ENCODE measurements around the gene NSUN2.

DNA sequence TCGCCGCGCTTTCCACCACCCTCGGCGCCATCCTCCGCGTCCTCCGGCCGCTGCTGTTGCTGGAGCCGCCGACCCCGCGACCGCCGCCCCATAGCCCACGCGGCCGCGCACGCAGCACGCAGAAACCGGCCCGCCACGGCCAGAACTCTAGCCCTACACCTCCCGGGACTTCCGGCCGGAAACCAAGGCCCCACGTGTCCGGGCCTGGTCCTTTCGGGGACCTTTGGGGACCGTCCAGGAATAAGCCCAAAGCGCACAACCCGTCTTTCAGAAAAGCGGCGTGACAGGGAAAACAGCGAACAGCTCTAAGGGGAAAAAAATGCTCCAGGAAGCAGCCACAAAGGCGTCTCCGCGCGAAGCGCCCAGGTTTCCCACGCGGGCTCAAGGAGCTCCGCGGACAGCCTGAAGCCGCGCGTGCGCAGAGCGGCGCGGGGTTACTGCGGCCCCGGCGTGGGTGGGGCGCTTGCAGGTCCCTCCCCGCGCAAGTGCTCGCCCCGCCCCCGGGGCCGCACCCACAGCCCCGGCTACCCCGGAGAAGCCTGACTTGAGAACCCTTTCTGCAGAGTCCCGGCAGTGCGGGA lies at the start of gene NSUN2, which contains the start of gene SRD5A1:
- no peak for TF ChIP-seq RNF2 (IDR thresholded peaks at IDR 0.05; ENCODE audit: borderline replicate concordance, low read depth)
- TF ChIP-seq, protein P1, sequence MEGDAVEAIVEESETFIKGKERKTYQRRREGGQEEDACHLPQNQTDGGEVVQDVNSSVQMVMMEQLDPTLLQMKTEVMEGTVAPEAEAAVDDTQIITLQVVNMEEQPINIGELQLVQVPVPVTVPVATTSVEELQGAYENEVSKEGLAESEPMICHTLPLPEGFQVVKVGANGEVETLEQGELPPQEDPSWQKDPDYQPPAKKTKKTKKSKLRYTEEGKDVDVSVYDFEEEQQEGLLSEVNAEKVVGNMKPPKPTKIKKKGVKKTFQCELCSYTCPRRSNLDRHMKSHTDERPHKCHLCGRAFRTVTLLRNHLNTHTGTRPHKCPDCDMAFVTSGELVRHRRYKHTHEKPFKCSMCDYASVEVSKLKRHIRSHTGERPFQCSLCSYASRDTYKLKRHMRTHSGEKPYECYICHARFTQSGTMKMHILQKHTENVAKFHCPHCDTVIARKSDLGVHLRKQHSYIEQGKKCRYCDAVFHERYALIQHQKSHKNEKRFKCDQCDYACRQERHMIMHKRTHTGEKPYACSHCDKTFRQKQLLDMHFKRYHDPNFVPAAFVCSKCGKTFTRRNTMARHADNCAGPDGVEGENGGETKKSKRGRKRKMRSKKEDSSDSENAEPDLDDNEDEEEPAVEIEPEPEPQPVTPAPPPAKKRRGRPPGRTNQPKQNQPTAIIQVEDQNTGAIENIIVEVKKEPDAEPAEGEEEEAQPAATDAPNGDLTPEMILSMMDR (IDR thresholded peaks at IDR 0.05), result no peak
- TF ChIP-seq EP300 (IDR thresholded peaks at IDR 0.05), result no peak
- TF ChIP-seq SMC3 (IDR thresholded peaks at IDR 0.05), result no peak
- TF ChIP-seq, protein P2, sequence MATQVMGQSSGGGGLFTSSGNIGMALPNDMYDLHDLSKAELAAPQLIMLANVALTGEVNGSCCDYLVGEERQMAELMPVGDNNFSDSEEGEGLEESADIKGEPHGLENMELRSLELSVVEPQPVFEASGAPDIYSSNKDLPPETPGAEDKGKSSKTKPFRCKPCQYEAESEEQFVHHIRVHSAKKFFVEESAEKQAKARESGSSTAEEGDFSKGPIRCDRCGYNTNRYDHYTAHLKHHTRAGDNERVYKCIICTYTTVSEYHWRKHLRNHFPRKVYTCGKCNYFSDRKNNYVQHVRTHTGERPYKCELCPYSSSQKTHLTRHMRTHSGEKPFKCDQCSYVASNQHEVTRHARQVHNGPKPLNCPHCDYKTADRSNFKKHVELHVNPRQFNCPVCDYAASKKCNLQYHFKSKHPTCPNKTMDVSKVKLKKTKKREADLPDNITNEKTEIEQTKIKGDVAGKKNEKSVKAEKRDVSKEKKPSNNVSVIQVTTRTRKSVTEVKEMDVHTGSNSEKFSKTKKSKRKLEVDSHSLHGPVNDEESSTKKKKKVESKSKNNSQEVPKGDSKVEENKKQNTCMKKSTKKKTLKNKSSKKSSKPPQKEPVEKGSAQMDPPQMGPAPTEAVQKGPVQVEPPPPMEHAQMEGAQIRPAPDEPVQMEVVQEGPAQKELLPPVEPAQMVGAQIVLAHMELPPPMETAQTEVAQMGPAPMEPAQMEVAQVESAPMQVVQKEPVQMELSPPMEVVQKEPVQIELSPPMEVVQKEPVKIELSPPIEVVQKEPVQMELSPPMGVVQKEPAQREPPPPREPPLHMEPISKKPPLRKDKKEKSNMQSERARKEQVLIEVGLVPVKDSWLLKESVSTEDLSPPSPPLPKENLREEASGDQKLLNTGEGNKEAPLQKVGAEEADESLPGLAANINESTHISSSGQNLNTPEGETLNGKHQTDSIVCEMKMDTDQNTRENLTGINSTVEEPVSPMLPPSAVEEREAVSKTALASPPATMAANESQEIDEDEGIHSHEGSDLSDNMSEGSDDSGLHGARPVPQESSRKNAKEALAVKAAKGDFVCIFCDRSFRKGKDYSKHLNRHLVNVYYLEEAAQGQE (IDR thresholded peaks at IDR 0.05), result no peak
- TF ChIP-seq CHD4 (IDR thresholded peaks at IDR 0.05; ENCODE audit: borderline replicate concordance), result no peak
- TF ChIP-seq, protein P3, sequence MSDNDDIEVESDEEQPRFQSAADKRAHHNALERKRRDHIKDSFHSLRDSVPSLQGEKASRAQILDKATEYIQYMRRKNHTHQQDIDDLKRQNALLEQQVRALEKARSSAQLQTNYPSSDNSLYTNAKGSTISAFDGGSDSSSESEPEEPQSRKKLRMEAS (IDR thresholded peaks at IDR 0.05), result peak; percentile 96
- TF ChIP-seq POLR2A (IDR thresholded peaks at IDR 0.05; ENCODE audit: low read length), result peak; percentile 85
- TF ChIP-seq, protein P4, sequence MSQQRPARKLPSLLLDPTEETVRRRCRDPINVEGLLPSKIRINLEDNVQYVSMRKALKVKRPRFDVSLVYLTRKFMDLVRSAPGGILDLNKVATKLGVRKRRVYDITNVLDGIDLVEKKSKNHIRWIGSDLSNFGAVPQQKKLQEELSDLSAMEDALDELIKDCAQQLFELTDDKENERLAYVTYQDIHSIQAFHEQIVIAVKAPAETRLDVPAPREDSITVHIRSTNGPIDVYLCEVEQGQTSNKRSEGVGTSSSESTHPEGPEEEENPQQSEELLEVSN (IDR thresholded peaks at IDR 0.05; ENCODE audit: borderline replicate concordance, low read depth), result peak; percentile 28; the same call in 1 of the 2 replicates
- TF ChIP-seq RFX5 (IDR thresholded peaks at IDR 0.05), result 0 out of 2 replicates have a peak, but pooled peaks have one; percentile 42
- peak; percentile 98 for TF ChIP-seq MYC (IDR thresholded peaks at IDR 0.05; ENCODE audit: borderline replicate concordance, low read length)
- 0 out of 2 replicates have a peak, but pooled peaks have one; percentile 2 for TF ChIP-seq KDM5A (IDR thresholded peaks at IDR 0.05)
- TF ChIP-seq EHMT2 (IDR thresholded peaks at IDR 0.05; ENCODE audit: low read depth), result no peak
- no peak for TF ChIP-seq MAZ (IDR thresholded peaks at IDR 0.05; ENCODE audit: borderline replicate concordance, low read depth, low read length)
